GM19035 (cell line): ENCODE results near the gene ARHGEF7.
"Not testable (repeated sequence)": the region's sequence is repeated elsewhere in the genome, so short reads cannot be mapped to it uniquely, and the experiment has no call there.

Source experiments
- ATAC-seq: cut with Tn5 transposase; IDR thresholded peaks from one replicate; pipeline ENCODE4 v1.9.1; 2021; ENCODE audit not compliant: unreplicated experiment

Gene ARHGEF7

GRCh38 chr13:111252446-111253364 lies 137.6 kb downstream of the ARHGEF7 start:
- no peak for ATAC-seq

- no peak for ATAC-seq
Measured at GRCh38 chr13:111253365-111253872, 138.3 kb downstream of the ARHGEF7 start.

- ATAC-seq = no peak
Measured at GRCh38 chr13:111255228-111255790, 140.2 kb downstream of the ARHGEF7 start.

- ATAC-seq = no peak
Measured at GRCh38 chr13:111256458-111256857, 141.3 kb downstream of the ARHGEF7 start.

- no peak for ATAC-seq
Measured at GRCh38 chr13:111256946-111257345, 141.8 kb downstream of the ARHGEF7 start.

GRCh38 chr13:111257899-111258298 lies 142.8 kb downstream of the ARHGEF7 start:
- ATAC-seq = not testable (repeated sequence)

- no peak for ATAC-seq
Measured at GRCh38 chr13:111258637-111259036, 143.5 kb downstream of the ARHGEF7 start.

- no peak for ATAC-seq
Measured at GRCh38 chr13:111259058-111259457, 143.9 kb downstream of the ARHGEF7 start.

- ATAC-seq = no peak
Measured at GRCh38 chr13:111261326-111261725, 146.2 kb downstream of the ARHGEF7 start.

GRCh38 chr13:111262281-111262680 lies 147.2 kb downstream of the ARHGEF7 start:
- no peak for ATAC-seq

GRCh38 chr13:111262715-111263114 lies 147.6 kb downstream of the ARHGEF7 start:
- no peak for ATAC-seq

GRCh38 chr13:111263566-111263965 lies 148.5 kb downstream of the ARHGEF7 start:
- no peak for ATAC-seq

- ATAC-seq = no peak
Measured at GRCh38 chr13:111265006-111265700, 150.0 kb downstream of the ARHGEF7 start.

GRCh38 chr13:111265701-111266035 lies 150.6 kb downstream of the ARHGEF7 start:
- no peak for ATAC-seq

- ATAC-seq = no peak
Measured at GRCh38 chr13:111267205-111267604, 152.1 kb downstream of the ARHGEF7 start.

GRCh38 chr13:111267784-111268183 lies 152.7 kb downstream of the ARHGEF7 start:
- ATAC-seq = no peak

- ATAC-seq = no peak
Measured at GRCh38 chr13:111269508-111269907, 154.4 kb downstream of the ARHGEF7 start.

GRCh38 chr13:111270126-111270525 lies 155.0 kb downstream of the ARHGEF7 start:
- no peak for ATAC-seq

- ATAC-seq = no peak
Measured at GRCh38 chr13:111270765-111271698, 155.9 kb downstream of the ARHGEF7 start.

GRCh38 chr13:111272117-111272516 lies 157.0 kb downstream of the ARHGEF7 start:
- no peak for ATAC-seq

GRCh38 chr13:111275382-111275781 lies 160.3 kb downstream of the ARHGEF7 start:
- ATAC-seq = no peak
